HG03175 (cell line): ENCODE results near the gene SMYD5.

Source experiments
- ATAC-seq: cut with Tn5 transposase; IDR thresholded peaks from one replicate; pipeline ENCODE4 v1.9.1; 2021; ENCODE audit warnings: mild to moderate bottlenecking, moderate library complexity; ENCODE audit not compliant: unreplicated experiment

SMYD5 gene

GRCh38 chr2:73203055-73203681, 10.9 kb upstream of the SMYD5 start:
- ATAC-seq = no peak

GRCh38 chr2:73205611-73206010, 8.4 kb upstream of the SMYD5 start:
- ATAC-seq = no peak

GRCh38 chr2:73208258-73208657, 5.8 kb upstream of the SMYD5 start:
- no peak for ATAC-seq

- no peak for ATAC-seq
Observed at GRCh38 chr2:73210019-73210418, 4.0 kb upstream of the SMYD5 start.

GRCh38 chr2:73210696-73211095, 3.3 kb upstream of the SMYD5 start:
- no peak for ATAC-seq

GRCh38 chr2:73212098-73212447, 2.0 kb upstream of the SMYD5 start:
- no peak for ATAC-seq

- peak; percentile 72 for ATAC-seq
Observed at GRCh38 chr2:73212448-73213176, 1.4 kb upstream of the SMYD5 start.

- ATAC-seq = no peak
Observed at GRCh38 chr2:73215254-73215653, 1.2 kb downstream of the SMYD5 start.

- no peak for ATAC-seq
Observed at GRCh38 chr2:73217160-73217559, 3.1 kb downstream of the SMYD5 start.

- ATAC-seq = no peak
Observed at GRCh38 chr2:73217826-73218225, 3.8 kb downstream of the SMYD5 start.

- ATAC-seq = no peak
Observed at GRCh38 chr2:73218298-73218697, 4.3 kb downstream of the SMYD5 start.

- no peak for ATAC-seq
Observed at GRCh38 chr2:73223821-73224220, 9.8 kb downstream of the SMYD5 start.

GRCh38 chr2:73225513-73226360, 11.7 kb downstream of the SMYD5 start:
- no peak for ATAC-seq

GRCh38 chr2:73227086-73227485, 13.0 kb downstream of the SMYD5 start:
- ATAC-seq = no peak

- no peak for ATAC-seq
Observed at GRCh38 chr2:73228631-73229030, 14.6 kb downstream of the SMYD5 start.

GRCh38 chr2:73232403-73233153, 18.5 kb downstream of the SMYD5 start:
- ATAC-seq = no peak

GRCh38 chr2:73233154-73233931, 19.3 kb downstream of the SMYD5 start, which contains the start of gene PRADC1:
Gene PRADC1 (minus strand): TSS chr2:73233239. CDS start chr2:73233160, 79 bp downstream.
- ATAC-seq = peak; percentile 91

- peak; percentile 64 for ATAC-seq
Observed at GRCh38 chr2:73233932-73234832, 20.1 kb downstream of the SMYD5 start, which contains the start of gene CCT7. Gene CCT7 (plus strand): TSS chr2:73234308. CDS start chr2:73234379, 71 bp downstream.
